ENCODE results near the gene GPR37L1. TPM values are rescaled to one million over a fixed set of nuclear protein-coding genes. Genes with fewer than 3 reads are reported as not detected.

GPR37L1 gene
- total RNA-seq, 1 experiment from 2014 or later: 0.12 TPM

DNA sequence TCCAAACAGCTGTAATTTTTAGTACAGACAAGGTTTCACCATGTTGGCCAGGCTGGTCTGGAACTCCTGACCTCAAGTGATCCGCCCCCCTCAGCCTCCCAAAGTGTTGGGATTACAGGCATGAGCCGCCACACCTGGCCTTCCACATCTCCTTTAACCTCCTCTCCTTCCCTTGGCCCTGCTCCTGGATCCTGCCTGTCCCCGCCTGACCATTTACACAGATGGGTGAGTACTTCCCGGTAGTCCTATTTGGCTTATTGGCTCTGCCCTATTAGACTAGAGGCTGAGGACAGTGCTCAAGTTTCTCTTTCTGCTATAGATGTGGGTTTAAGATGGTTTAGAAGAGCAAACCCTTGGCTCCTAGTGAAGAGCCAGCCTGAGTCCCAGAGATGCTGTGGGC, 30.6 kb downstream of the GPR37L1 start:
- Mint-ChIP-seq H3K9me3 (ENCODE audit: low read depth, unreplicated experiment) (no peaks in the 10 kb centered on the region), H3K4me3 (ENCODE audit: low read depth, unreplicated experiment) (no peak overlapping the region), H3K36me3 (ENCODE audit: insufficient read depth, unreplicated experiment) (no peaks in the 10 kb centered on the region), H3K4me1 (ENCODE audit: low read depth, unreplicated experiment) (peaks cover 17% of the 10 kb centered on the region), H3K27me3 (ENCODE audit: unreplicated experiment) (peaks cover 8% of the 10 kb centered on the region), H3K27ac (ENCODE audit: unreplicated experiment) (no peak overlapping the region)
- intact Hi-C loops (cut with micrococcal nuclease; ENCODE audit: unreplicated experiment): no loop called here
- DNase-seq: no peak
- no TSS peak for BruUV-seq (replicated peaks)
- CTCF ChIA-PET: interaction anchor here (0.6 to 0.7 kb wide), 2 partner anchors 36 to 707 kb away, joined by 3 to 6 read pairs; no protein-coding TSS in a partner anchor
- TF ChIP-seq, protein P1, sequence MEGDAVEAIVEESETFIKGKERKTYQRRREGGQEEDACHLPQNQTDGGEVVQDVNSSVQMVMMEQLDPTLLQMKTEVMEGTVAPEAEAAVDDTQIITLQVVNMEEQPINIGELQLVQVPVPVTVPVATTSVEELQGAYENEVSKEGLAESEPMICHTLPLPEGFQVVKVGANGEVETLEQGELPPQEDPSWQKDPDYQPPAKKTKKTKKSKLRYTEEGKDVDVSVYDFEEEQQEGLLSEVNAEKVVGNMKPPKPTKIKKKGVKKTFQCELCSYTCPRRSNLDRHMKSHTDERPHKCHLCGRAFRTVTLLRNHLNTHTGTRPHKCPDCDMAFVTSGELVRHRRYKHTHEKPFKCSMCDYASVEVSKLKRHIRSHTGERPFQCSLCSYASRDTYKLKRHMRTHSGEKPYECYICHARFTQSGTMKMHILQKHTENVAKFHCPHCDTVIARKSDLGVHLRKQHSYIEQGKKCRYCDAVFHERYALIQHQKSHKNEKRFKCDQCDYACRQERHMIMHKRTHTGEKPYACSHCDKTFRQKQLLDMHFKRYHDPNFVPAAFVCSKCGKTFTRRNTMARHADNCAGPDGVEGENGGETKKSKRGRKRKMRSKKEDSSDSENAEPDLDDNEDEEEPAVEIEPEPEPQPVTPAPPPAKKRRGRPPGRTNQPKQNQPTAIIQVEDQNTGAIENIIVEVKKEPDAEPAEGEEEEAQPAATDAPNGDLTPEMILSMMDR (IDR thresholded peaks at IDR 0.05; ENCODE audit: unreplicated experiment): no peak

DNA sequence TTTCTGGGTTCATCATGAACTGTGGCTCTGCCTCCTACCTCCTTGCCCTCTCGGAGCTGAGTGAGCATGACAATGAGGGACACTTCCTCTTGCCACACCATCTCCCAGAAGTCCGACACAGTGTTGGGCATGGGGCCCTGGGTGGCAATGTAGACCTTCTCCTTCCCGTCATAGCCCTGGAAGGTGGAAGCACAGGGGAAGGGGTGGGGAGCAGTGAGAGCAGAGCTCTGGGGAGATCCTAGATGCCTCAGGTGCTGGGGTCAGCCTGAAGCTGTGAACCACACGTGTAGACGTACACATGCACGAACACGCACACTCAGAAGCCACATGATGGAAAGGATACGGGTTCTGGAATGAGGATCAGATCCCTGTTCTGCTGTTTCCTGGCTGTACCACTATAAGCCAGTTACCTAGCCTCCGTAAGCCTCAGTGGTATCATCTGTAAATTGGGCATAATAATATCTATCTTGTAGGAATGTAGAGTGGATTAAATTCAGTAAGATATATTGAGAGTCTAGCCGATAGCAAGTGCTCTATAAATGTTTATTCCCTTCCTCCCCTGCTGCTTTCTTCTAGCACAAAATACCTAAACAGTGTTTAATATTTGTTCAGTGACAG, 31.5 kb downstream of the GPR37L1 start:
- Mint-ChIP-seq H3K27ac (ENCODE audit: unreplicated experiment) (peak overlapping the region; percentile 25), H3K27me3 (ENCODE audit: unreplicated experiment) (peaks cover 8% of the 10 kb centered on the region), H3K4me3 (ENCODE audit: low read depth, unreplicated experiment) (no peak overlapping the region), H3K4me1 (ENCODE audit: low read depth, unreplicated experiment) (peaks cover 17% of the 10 kb centered on the region), H3K36me3 (ENCODE audit: insufficient read depth, unreplicated experiment) (no peaks in the 10 kb centered on the region), H3K9me3 (ENCODE audit: low read depth, unreplicated experiment) (no peaks in the 10 kb centered on the region)
- CTCF ChIA-PET: interaction anchor here (0.5 to 1.7 kb wide), 10 partner anchors 8 to 712 kb away, joined by 3 to 6 read pairs (median 4); partner anchors contain the start of gene LGR6
- TF ChIP-seq, protein P1 (IDR thresholded peaks at IDR 0.05; ENCODE audit: unreplicated experiment): no peak
- no TSS peak for BruUV-seq (replicated peaks)
- DNase-seq: no peak
- intact Hi-C loops (cut with micrococcal nuclease; ENCODE audit: unreplicated experiment): no loop called here

DNA sequence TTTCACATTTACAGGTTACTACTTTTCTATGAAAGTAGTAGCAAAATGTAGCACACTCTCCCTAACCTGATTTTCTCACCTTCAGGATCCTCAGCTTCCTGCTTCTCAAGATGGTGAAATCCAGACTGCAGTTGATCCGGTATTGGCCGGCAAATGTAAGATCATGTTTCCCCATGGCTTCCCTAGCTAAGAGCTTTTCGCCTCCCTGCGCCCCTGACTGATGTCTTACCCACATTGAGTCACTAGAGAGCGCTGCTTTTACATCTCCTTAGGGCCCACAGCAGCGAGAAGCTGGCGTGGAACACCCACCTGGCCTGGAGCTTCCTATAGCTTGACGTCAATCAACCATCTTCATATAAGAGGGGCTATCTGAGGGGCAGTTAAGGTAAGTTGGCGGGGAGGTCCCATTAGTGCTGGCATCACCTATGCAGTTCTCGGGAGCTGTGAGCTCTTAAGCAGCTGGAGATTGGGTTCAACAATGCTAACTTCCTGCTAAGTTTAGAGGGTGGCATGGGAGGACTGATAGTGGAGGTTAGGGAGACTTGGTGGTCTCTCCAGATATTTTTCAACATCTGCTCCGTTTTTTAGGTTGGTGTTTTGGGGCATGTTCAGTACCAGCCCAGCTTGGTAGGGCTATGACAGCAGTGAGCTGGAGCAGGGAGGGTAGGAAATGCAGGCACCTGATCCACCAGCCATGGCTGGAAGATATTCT, 32.2 kb downstream of the GPR37L1 start:
- TF ChIP-seq, protein P1 (IDR thresholded peaks at IDR 0.05; ENCODE audit: unreplicated experiment): peak; percentile 22
- peaks cover 17% of the 10 kb centered on the region for H3K4me1 Mint-ChIP-seq (ENCODE audit: low read depth, unreplicated experiment)
- BruUV-seq (replicated peaks): no TSS peak
- CTCF ChIA-PET: interaction anchor here (0.8 to 1.7 kb wide), 8 partner anchors 9 to 565 kb away, joined by 3 to 5 read pairs (median 4); partner anchors contain the start of gene LGR6
- H3K9me3 Mint-ChIP-seq (ENCODE audit: low read depth, unreplicated experiment): no peaks in the 10 kb centered on the region
- H3K36me3 Mint-ChIP-seq (ENCODE audit: insufficient read depth, unreplicated experiment): no peaks in the 10 kb centered on the region
- H3K27me3 Mint-ChIP-seq (ENCODE audit: unreplicated experiment): peaks cover 10% of the 10 kb centered on the region
- H3K4me3 Mint-ChIP-seq (ENCODE audit: low read depth, unreplicated experiment): no peak overlapping the region
- peak overlapping the region; percentile 25 for H3K27ac Mint-ChIP-seq (ENCODE audit: unreplicated experiment)
- intact Hi-C loops (cut with micrococcal nuclease; ENCODE audit: unreplicated experiment): no loop called here
- peak; percentile 56 for DNase-seq

DNA sequence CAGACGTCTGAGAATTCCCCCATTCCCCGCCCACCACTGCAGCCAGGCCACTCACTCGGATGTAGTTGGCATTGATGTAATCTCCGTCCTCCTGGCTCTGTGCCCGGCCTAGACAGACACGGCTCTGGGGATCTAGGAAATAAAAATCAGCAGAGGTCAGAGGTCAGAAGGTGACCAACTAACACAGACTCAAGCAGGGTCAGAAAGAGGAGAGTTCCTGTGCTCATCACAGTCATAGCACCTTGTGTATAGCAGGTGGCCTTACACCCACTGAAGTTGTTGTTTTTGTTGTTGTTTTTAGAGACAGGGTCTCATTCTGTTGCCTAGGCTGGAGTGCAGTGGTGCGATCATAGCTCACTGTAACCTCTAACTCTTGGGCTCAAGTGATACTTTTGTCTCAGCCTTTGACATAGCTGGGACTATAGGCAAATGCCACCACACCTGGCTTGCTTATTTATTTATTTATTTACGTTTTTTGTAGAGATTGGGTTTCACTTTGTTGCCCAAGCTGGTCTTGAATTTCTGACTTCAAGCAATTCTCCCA, 32.8 kb downstream of the GPR37L1 start:
- intact Hi-C loops (cut with micrococcal nuclease; ENCODE audit: unreplicated experiment): no loop called here
- peak; percentile 84 for DNase-seq
- TF ChIP-seq, protein P1 (IDR thresholded peaks at IDR 0.05; ENCODE audit: unreplicated experiment): no peak
- CTCF ChIA-PET: interaction anchor here (0.8 to 1.7 kb wide), 8 partner anchors 10 to 564 kb away, joined by 3 to 6 read pairs (median 4); partner anchors contain the start of gene LGR6
- Mint-ChIP-seq H3K4me1 (ENCODE audit: low read depth, unreplicated experiment) (peaks cover 17% of the 10 kb centered on the region), H3K4me3 (ENCODE audit: low read depth, unreplicated experiment) (no peak overlapping the region), H3K9me3 (ENCODE audit: low read depth, unreplicated experiment) (no peaks in the 10 kb centered on the region), H3K27ac (ENCODE audit: unreplicated experiment) (no peak overlapping the region), H3K36me3 (ENCODE audit: insufficient read depth, unreplicated experiment) (no peaks in the 10 kb centered on the region), H3K27me3 (ENCODE audit: unreplicated experiment) (peaks cover 16% of the 10 kb centered on the region)
- BruUV-seq (replicated peaks): no TSS peak
